Measurements from ENCODE around the gene KIF14.

- no peak for TF ChIP-seq CTCF (IDR thresholded peaks at IDR 0.05)
- no peak for TF ChIP-seq POLR2A (IDR thresholded peaks at IDR 0.05)
These were observed 102.0 kb downstream of the KIF14 start for GRCh38 chr1:200518524-200518923.
